K562 (cell line): ENCODE results near the gene NXN. TPM values are rescaled to one million over a fixed set of nuclear protein-coding genes. Genes with fewer than 3 reads are reported as not detected.

ENCODE experiments used
- ATAC-seq: fragments of 200-7000 bp; cut with Tn5 transposase; 3 replicates; pipeline ENCODE4 v1.9.1; 2020; ENCODE audit warnings: moderate library complexity
- BruUV-seq: library from RNA; stranded (reverse); fragments of 400-500 nt; replicated peaks from 2 replicates; lab custom pipeline; 2021; lab: Mats Ljungman, UMichigan
- CTCF ChIA-PET: fragments of 300-600 bp; formaldehyde crosslinking; extraction: SDS; loops from one replicate; lab custom pipeline; 2021; ENCODE audit warnings: low intra/inter-chr PET ratio; lab: Yijun Ruan, JAX
- POLR2A ChIA-PET: fragments of 300-600, 350-650 bp; sonication (Branson Sonifier 250); formaldehyde crosslinking; extraction: SDS; loops from one replicate; lab custom pipeline; 2021; ENCODE audit warnings: antibody characterized with exemption, inconsistent platforms; lab: Yijun Ruan, JAX
- DNase-seq, 4 experiments: peaks; one replicate each; pipeline versions ENCODE4 v3.0.0 to v3.0.0-alpha.2; 2011 to 2018; ENCODE audit warnings: low spot score in 3 of 4, mixed read lengths in 3 of 4; ENCODE audit errors: extremely low read depth in 1 of 4
- FAIRE-seq: peaks from 2 replicates; lab custom pipeline; 2011; peaks lifted over from hg19 to GRCh38; lab: Jason Lieb, UNC
- H2AFZ ChIP-seq: 2 replicates; pipeline ENCODE4 v1.6.0; 2011; ENCODE audit warnings: low read depth, low read length, control low read depth, inconsistent platforms
- H3K27ac ChIP-seq: fragments of 200-600 bp; 3 replicates; pipeline ENCODE4 v1.8.0; 2011; ENCODE audit warnings: low read depth, mild to moderate bottlenecking, control low read depth, inconsistent platforms, low read length, moderate library complexity, mixed read lengths; ENCODE audit errors: extremely low read depth
- H3K27me3 ChIP-seq, 2 experiments: fragments of 300-600 bp in 1 of 2; 2 replicates in 1 of 2; 3 replicates in 1 of 2; pipeline versions ENCODE4 v1.6.0 to v1.8.0; 2011; ENCODE audit warnings: inconsistent platforms in 2 of 2, low read length in 2 of 2, mild to moderate bottlenecking in 1 of 2, mixed read lengths in 1 of 2, moderate library complexity in 1 of 2; ENCODE audit not compliant: control insufficient read depth in 2 of 2, insufficient read depth in 2 of 2
- H3K36me3 ChIP-seq: fragments of 300-600 bp; 3 replicates; pipeline ENCODE4 v1.8.0; 2011; ENCODE audit warnings: mild to moderate bottlenecking, low read length, inconsistent platforms; ENCODE audit not compliant: control insufficient read depth, insufficient read depth
- H3K4me1 ChIP-seq, 2 experiments: fragments of 200-600 bp in 1 of 2; replicated peaks in 1 of 2; 2 replicates in 1 of 2; 3 replicates in 1 of 2; pipeline versions ENCODE4 v1.5.1 to v1.8.0; 2011; ENCODE audit warnings: inconsistent platforms in 2 of 2, low read length in 2 of 2, mild to moderate bottlenecking in 1 of 2, mixed read lengths in 1 of 2, moderate library complexity in 1 of 2; ENCODE audit not compliant: control insufficient read depth in 2 of 2, insufficient read depth in 2 of 2
- H3K4me2 ChIP-seq: 2 replicates; pipeline ENCODE4 v1.6.1; 2011; ENCODE audit warnings: low read length, control low read depth, inconsistent platforms, mixed read lengths; ENCODE audit not compliant: insufficient read depth
- H3K4me3 ChIP-seq: fragments of 200-600 bp; sonication (generic), shearing (Covaris generic); 2 replicates; pipeline ENCODE4 v1.5.1; 2016; ENCODE audit warnings: control low read depth, inconsistent platforms
- H3K79me2 ChIP-seq: fragments of 200-600 bp; 3 replicates; pipeline ENCODE4 v1.8.0; 2011; ENCODE audit warnings: low read length, inconsistent platforms; ENCODE audit not compliant: control insufficient read depth, insufficient read depth
- H3K9ac ChIP-seq, 2 experiments: 2 replicates each; pipeline versions ENCODE4 v1.6.0 to v1.6.1; 2011; ENCODE audit warnings: low read depth in 2 of 2, low read length in 2 of 2, control low read depth in 1 of 2, inconsistent platforms in 1 of 2, mild to moderate bottlenecking in 1 of 2, mixed read lengths in 1 of 2; ENCODE audit not compliant: insufficient read depth in 1 of 2
- H3K9me1 ChIP-seq: one replicate; pipeline ENCODE4 v1.6.0; 2011; ENCODE audit warnings: inconsistent platforms, mild to moderate bottlenecking, low read length, moderate library complexity; ENCODE audit not compliant: control insufficient read depth, insufficient read depth
- H3K9me3 ChIP-seq: replicated peaks from 2 replicates; pipeline ENCODE4 v1.5.1; 2011; ENCODE audit warnings: low read depth, low read length, inconsistent platforms; ENCODE audit not compliant: control insufficient read depth, insufficient read depth
- H4K20me1 ChIP-seq: replicated peaks from 2 replicates; pipeline ENCODE4 v1.6.1; 2011; ENCODE audit warnings: low read length, inconsistent platforms, mixed read lengths; ENCODE audit not compliant: control insufficient read depth, insufficient read depth
- ARID2 ChIP-seq: fragments of 450-650 bp; IDR thresholded peaks from 2 replicates; pipeline ENCODE4 v1.6.1; 2017; ENCODE audit warnings: antibody characterized with exemption, mild to moderate bottlenecking
- ATF2 ChIP-seq: sonication (generic); formaldehyde crosslinking; IDR thresholded peaks from 2 replicates; pipeline ENCODE4 v1.8.1; 2022; ENCODE audit warnings: missing genetic modification reagents
- COPS2 ChIP-seq: fragments of 450-650 bp; conservative IDR thresholded peaks from 2 replicates; pipeline ENCODE4 v1.6.1; 2016; ENCODE audit warnings: mild to moderate bottlenecking, moderate library complexity
- CTCF ChIP-seq, 3 experiments: IDR thresholded peaks in 2 of 3; conservative IDR thresholded peaks in 1 of 3; 2 replicates each; pipeline ENCODE4 v1.5.1; 2011 to 2012; ENCODE audit warnings: low read length in 3 of 3, mild to moderate bottlenecking in 3 of 3, control low read depth in 2 of 3, improper control_type of control experiment in 1 of 3, inconsistent platforms in 1 of 3, low read depth in 1 of 3, mixed read lengths in 1 of 3, moderate library complexity in 1 of 3; ENCODE audit not compliant: insufficient read depth in 2 of 3
- HEY1 ChIP-seq: fragments of 250-450 bp; sonication (Bioruptor Pico); IDR thresholded peaks from 2 replicates; pipeline ENCODE4 v1.5.0; 2020; ENCODE audit warnings: mild to moderate bottlenecking, moderate library complexity, borderline replicate concordance
- MAZ ChIP-seq, 2 experiments: fragments of 450-650 bp in 1 of 2; sonication (generic) in 1 of 2; formaldehyde crosslinking; IDR thresholded peaks in 1 of 2; conservative IDR thresholded peaks in 1 of 2; 2 replicates each; pipeline versions ENCODE4 v1.4.0 to v1.5.0; 2020; ENCODE audit warnings: mild to moderate bottlenecking in 1 of 2, missing genetic modification reagents in 1 of 2
- RAD21 ChIP-seq, 2 experiments: fragments of 250-450 bp in 1 of 2; fragments of 450-650 bp in 1 of 2; sonication (Bioruptor Pico) in 1 of 2; formaldehyde crosslinking in 1 of 2; IDR thresholded peaks in 1 of 2; conservative IDR thresholded peaks in 1 of 2; 2 replicates each; pipeline versions ENCODE4 v1.4.0 to v1.8.0; 2020 to 2022; ENCODE audit warnings: mild to moderate bottlenecking in 2 of 2, moderate library complexity in 1 of 2
- RB1 ChIP-seq: fragments of 450-650 bp; IDR thresholded peaks from 2 replicates; pipeline ENCODE4 v1.6.1; 2017; ENCODE audit warnings: low read depth, mild to moderate bottlenecking
- ZSCAN29 ChIP-seq: fragments of 450-650 bp; IDR thresholded peaks from 2 replicates; pipeline ENCODE4 v1.6.1; 2017
- WGBS: fragments of 100-300 bp; shearing (Covaris generic); methylation state at CpG from one replicate; pipeline ENCODE4 v1.1.6; 2016; ENCODE audit warnings: low coverage, mixed read lengths; ENCODE audit not compliant: insufficient coverage; ENCODE audit errors: missing lambda C conversion rate; 5-methylcytosine and 5-hydroxymethylcytosine counted together
- in situ Hi-C: fragments of 300-500 bp; cut with MboI; formaldehyde crosslinking; loops from 4 replicates; pipeline ENCODE4 v1.15.0; 2018; ENCODE audit warnings: inconsistent platforms, mixed read lengths
- intact Hi-C: fragments of 100-400 bp; cut with micrococcal nuclease; formaldehyde crosslinking; loops from 2 replicates; pipeline ENCODE4 v1.14.2; 2022
- polyA plus RNA-seq, 8 experiments: library from polyadenylated mRNA; depleted of rRNA in 4 of 8; stranded (reverse) in 5 of 8; unstranded in 3 of 8; fragments of >200 nt; fragmentation: Nextera tagmentation in 2 of 8; fragmentation: Illumina TruSeq in 1 of 8; extraction: Ambion mirVana in 2 of 8; extraction: Trizol in 1 of 8; gene quantifications; 2 replicates each; pipeline versions ENCODE4 v1.2.1 to v1.2.3, GENCODE V29; 2011 to 2014; ENCODE audit warnings: inconsistent platforms in 1 of 8, missing spikeins in 1 of 8
- total RNA-seq, 7 experiments: library from RNA; depleted of rRNA in 6 of 7; stranded (reverse); fragments of >200 nt in 6 of 7; fragmentation: Illumina TruSeq in 2 of 7; extraction: Trizol in 2 of 7; gene quantifications; 2 replicates each; pipeline versions ENCODE4 v1.2.1 to v1.2.3, GENCODE V29; 2011 to 2021; ENCODE audit warnings: low replicate concordance in 1 of 7

NXN gene
- total and polyA plus RNA-seq, 9 of the 15 experiments (the other 6 are each of a cell fraction or from before 2014, with no cell fraction given), result 0.08 to 0.39 (median 0.29) TPM; not detected in 5

DNA sequence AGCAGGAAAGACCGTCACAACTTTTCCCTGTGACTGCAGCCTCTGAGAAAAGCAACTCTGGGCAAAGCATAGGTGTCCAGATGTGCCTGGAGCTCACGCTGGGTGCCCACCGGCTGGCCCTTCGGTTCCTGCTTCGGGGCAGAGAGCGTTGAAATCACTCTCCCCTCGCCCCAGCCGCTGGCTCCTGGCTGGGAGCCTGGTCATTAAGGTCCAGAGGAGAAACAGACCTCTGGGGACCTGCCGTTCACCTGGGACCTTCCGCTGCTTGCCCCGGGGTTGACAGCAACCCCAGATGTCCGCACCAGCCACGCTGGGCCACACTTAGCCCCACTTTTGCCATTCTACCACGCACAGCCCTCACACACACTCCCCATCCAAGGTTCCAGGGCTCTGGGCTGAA is 184.3 kb downstream of the NXN start:
- peaks cover 7 to 22% of the 10 kb centered on the region in 2 experiments; a peak in 4 of 5 replicates for H3K27me3 ChIP-seq
- no peak overlapping the region for H3K4me3 ChIP-seq
- no peak for ATAC-seq
- in situ Hi-C loops, result no loop called here
- intact Hi-C loops, result loop anchor here (2.0 to 5.0 kb wide), 2 partner anchors 186 to 202 kb away; partner anchors contain the start of gene TIMM22
- H2AFZ ChIP-seq, result no peak overlapping the region
- ChIA-PET POLR2A (no interaction called here), CTCF (interaction anchor here (0.7 to 2.5 kb wide), 5 partner anchors 11 to 261 kb away, joined by 3 to 16 read pairs (median 11); no protein-coding TSS in a partner anchor)
- H3K27ac ChIP-seq, result no peak overlapping the region
- H3K4me2 ChIP-seq, result no peak overlapping the region
- no peaks in the 10 kb centered on the region for H3K9me3 ChIP-seq
- BruUV-seq, result no TSS peak
- FAIRE-seq, result no peak
- 0 out of 2 replicates have a peak, but pooled peaks cover 7% of the 10 kb centered on the region for H4K20me1 ChIP-seq
- H3K4me1 ChIP-seq, result no peaks in the 10 kb centered on the region; a peak in 1 of 5 replicates
- H3K9ac ChIP-seq, result no peak overlapping the region
- WGBS, result 78% methylated on average over 6 of the region's 14 CpGs
- TF ChIP-seq ATF2 (CRISPR knock-in tag), result no peak
- TF ChIP-seq HEY1 (CRISPR knock-in tag), result no peak
- peaks cover 20% of the 10 kb centered on the region; the same call in 1 of the 3 replicates for H3K36me3 ChIP-seq
- no peak for DNase-seq
- no peaks in the 10 kb centered on the region for H3K9me1 ChIP-seq
- no peaks in the 10 kb centered on the region for H3K79me2 ChIP-seq

DNA sequence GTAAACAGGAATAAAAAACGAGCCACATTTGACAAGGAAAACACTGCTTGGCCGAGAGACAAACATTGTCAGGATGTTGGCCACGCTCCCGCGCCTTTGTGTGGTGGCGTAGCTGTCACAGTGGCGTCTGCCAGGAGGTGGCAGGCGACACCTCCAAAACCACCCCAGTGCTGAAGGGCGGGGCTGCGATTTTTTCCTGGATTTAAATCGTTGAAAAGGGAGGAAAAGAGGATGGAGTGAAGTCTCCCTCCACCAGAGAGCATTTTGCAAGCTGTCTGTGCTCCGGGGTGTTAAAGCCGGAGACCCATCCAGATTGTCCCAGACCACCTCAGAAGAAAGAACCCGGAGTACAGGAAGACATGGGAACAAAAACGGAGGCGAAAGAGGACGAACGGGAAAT is 184.7 kb downstream of the NXN start:
- POLR2A ChIA-PET, result no interaction called here
- no peak overlapping the region for H3K4me3 ChIP-seq
- peaks cover 23% of the 10 kb centered on the region; the same call in 1 of the 3 replicates for H3K36me3 ChIP-seq
- 46% methylated on average over 11 of the region's 18 CpGs for WGBS
- H4K20me1 ChIP-seq, result 0 out of 2 replicates have a peak, but pooled peaks cover 7% of the 10 kb centered on the region
- no peaks in the 10 kb centered on the region for H3K9me3 ChIP-seq
- H3K27ac ChIP-seq, result no peak overlapping the region
- peak; percentile 83 for FAIRE-seq
- no TSS peak for BruUV-seq
- H3K27me3 ChIP-seq, result peaks cover 6 to 20% of the 10 kb centered on the region in 2 experiments; a peak in 4 of 5 replicates
- CTCF ChIA-PET, result interaction anchor here (0.6 to 2.5 kb wide), 6 partner anchors 11 to 1902 kb away, joined by 3 to 16 read pairs (median 8); no protein-coding TSS in a partner anchor
- H3K4me1 ChIP-seq, result peaks cover 0 to 3% of the 10 kb centered on the region in 2 experiments; a peak in 1 of 5 replicates
- intact Hi-C loops (loop anchor here (2.0 to 5.0 kb wide), 2 partner anchors 186 to 202 kb away; partner anchors contain the start of gene TIMM22), in situ Hi-C loops (loop anchor here (5.0 kb wide), 1 partner anchor 262 kb away; no protein-coding TSS in a partner anchor)
- no peak overlapping the region for H3K9ac ChIP-seq
- peak; percentile 93 for ATAC-seq
- DNase-seq, result peak; percentile 54 to 65 (median 61)
- H3K79me2 ChIP-seq, result no peaks in the 10 kb centered on the region
- H2AFZ ChIP-seq, result no peak overlapping the region
- H3K4me2 ChIP-seq, result no peak overlapping the region
- H3K9me1 ChIP-seq, result no peaks in the 10 kb centered on the region
- TF ChIP-seq COPS2 (no peak), RAD21 (CRISPR knock-in tag; conservative IDR thresholded peaks at IDR 0.05 in 1 of 2, IDR thresholded peaks at IDR 0.05 in 1 of 2) (peak; percentile 68 to 85), MAZ (CRISPR knock-in tag; conservative IDR thresholded peaks at IDR 0.05 in 1 of 2, IDR thresholded peaks at IDR 0.05 in 1 of 2) (peak in 1 of 2 experiments; percentile 90; a peak in 2 of 4 replicates), CTCF (IDR thresholded peaks at IDR 0.05 in 2 of 3, conservative IDR thresholded peaks at IDR 0.05 in 1 of 3; ENCODE audit: insufficient read depth in 2 of 3, low read depth in 1 of 3, low read length in 3 of 3) (peak; percentile 76 to 81 (median 77)), RB1 (0 out of 2 replicates have a peak, but pooled peaks have one; percentile 50), ARID2 (0 out of 2 replicates have a peak, but pooled peaks have one; percentile 29), ZSCAN29 (no peak)
